NCI-H1417 (cell line): ENCODE results near the gene SYTL1.

Source experiments
- DNase-seq, 3 experiments: peaks; one replicate each; lab custom pipeline; 2025; lab: John Stamatoyannopoulos, UW

SYTL1 gene, protein sequence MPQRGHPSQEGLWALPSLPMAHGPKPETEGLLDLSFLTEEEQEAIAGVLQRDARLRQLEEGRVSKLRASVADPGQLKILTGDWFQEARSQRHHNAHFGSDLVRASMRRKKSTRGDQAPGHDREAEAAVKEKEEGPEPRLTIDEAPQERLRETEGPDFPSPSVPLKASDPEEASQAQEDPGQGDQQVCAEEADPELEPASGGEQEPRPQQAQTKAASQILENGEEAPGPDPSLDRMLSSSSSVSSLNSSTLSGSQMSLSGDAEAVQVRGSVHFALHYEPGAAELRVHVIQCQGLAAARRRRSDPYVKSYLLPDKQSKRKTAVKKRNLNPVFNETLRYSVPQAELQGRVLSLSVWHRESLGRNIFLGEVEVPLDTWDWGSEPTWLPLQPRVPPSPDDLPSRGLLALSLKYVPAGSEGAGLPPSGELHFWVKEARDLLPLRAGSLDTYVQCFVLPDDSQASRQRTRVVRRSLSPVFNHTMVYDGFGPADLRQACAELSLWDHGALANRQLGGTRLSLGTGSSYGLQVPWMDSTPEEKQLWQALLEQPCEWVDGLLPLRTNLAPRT

DNA sequence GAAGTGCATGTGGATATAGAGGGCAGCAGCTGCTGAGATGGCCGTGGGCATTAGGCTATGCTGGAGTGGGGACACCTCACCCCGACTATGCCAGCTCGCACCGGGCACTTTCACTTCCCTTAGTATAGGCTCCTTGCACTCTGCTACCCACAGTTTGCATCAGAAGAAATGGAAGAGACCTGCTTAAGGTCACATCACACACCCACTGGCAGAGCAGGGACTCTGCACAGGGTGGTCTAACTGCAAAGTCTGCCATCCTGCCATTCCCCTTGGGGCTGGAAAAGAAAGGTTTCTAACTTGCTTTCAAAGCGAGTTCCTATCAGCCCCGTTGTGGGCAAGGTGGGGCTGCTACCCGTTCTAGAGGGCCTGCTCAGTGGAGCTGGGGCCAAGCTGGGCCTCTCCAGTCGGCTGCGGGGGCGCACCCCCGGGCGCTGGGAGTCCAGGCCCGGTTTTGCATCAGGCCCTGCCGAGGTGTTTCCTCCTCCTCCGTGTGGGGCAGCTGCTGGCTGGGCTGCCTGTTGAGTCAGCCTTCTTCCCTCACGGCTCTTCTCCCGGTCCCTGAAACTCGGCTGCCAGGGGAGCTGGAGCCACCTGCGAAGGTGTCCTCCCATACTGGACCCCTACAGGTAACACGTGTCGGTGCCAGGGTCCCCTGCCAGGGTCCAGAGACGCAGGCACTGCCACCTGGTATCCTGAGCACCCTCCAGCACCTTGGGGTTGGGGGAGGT lies at the start of gene SYTL1:
Gene SYTL1, plus strand, starts transcription at position 498 of the 728 bp plus-strand sequence. CDS start 3,313 bp downstream, outside the sequence.
- DNase-seq, result peak; percentile 75 to 78 (median 78)

DNA sequence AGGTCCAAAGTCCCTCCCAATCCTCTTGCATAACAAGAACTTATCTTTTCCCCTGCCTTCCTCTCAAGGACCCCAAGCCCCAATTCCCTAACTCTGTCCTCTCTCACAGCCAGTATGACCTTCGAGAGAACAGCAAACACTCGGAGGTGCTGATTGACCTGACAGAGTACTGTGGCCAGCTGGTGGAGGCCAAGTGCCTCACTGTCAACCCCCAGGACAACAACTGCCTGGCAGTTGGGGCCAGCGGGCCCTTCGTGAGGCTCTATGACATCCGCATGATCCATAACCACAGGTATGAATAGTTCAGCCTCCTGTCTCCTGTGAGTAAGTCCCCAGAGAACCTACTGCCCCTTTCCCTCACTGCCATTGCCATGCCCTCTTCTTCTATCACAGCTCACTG lies 49.7 kb upstream of the SYTL1 start:
- no peak for DNase-seq

DNA sequence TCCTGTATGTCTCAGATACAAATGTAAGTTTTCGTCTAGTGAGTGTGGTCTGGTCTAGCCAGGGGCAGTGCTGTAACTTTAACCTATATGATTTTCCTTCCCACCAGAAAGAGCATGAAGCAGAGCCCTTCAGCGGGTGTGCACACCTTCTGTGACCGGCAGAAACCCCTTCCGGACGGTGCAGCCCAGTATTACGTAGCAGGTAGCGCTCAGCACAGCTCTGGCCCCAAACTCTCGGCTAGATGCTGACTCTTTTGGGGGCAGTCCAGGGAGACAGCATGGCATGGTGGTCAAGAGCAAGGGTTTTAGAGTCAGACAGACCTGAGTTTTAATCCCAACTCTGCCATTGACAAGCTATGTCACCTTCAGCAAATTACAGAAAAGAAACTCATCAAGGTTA lies 47.9 kb upstream of the SYTL1 start:
- DNase-seq, result no peak

DNA sequence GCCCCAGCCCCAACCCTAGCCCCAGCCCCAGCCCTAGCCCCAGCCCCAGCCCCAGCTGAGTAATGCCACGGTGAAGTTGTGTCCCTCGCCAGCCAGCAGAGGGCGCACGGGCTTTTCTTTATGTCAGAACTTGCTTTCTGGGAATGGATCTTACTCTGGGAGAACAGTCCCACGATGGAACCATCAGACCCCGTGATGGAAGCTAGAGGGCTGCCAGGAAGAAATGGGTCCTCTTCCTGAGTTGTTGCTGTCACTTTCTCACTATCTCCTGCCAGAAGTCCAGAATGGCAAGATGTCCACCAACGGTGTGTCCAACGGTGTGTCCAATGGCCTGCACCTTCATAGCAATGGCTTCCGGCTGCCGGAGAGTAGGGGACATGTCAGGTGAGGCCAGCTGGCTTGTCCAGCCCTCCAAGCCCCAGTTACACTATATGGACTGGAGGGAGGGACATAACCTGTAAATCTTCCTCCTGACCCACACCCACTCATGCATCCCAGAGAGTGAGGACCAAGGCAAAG lies 45.0 kb upstream of the SYTL1 start:
- peak; percentile 46 to 76 (median 62) for DNase-seq

DNA sequence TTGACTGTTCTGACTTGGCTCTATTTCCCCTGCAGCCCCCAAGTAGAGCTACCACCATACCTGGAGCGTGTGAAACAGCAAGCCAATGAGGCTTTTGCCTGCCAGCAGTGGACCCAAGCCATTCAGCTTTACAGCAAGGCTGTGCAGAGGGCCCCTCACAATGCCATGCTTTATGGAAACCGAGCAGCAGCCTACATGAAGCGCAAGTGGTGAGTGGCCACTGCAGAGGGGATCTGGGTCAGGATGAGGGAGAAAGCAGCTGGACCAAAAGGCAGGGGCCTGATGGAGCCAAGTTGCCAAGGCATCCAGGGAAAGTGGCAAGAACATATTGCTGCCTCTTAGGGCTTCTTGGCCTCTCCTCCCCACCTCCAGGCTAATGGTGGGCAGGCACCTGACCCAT lies 43.9 kb upstream of the SYTL1 start:
- no peak for DNase-seq

DNA sequence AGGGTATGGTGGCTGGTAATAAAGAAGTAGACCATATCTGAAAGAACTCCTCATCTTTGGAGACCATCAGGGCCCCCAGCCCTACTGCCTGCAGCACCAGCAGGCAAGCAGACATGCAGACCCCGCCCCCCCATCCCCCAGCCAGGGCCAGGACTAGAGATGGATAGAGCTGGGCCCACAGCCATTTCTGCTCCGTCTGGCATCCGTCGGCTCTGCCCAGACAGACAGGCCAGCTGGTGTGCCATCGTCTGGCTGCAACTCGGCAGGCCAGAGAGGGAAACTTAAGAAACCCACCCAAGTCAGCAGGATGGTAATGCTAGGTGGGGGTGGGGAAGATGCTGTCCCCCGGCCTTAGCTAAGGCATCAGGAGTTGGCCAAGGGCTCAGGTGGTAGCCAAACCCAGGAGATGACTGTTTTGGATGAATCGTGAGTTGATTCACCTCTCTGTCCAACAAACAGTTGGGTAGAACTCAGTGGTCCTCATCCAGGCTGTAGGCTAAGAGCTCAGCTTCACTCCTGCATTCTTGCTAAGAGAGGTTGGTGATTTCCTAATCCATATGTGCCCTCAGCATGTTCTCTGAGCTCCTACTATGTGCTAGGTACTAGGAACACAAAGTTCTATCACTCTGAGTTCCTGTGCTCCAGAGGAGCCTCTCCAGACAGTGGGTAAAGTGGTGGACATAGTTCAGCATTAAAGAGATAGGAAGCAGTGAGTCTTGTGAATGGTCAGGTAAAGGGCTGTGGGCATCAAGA lies 43.0 kb upstream of the SYTL1 start:
- DNase-seq, result no peak

DNA sequence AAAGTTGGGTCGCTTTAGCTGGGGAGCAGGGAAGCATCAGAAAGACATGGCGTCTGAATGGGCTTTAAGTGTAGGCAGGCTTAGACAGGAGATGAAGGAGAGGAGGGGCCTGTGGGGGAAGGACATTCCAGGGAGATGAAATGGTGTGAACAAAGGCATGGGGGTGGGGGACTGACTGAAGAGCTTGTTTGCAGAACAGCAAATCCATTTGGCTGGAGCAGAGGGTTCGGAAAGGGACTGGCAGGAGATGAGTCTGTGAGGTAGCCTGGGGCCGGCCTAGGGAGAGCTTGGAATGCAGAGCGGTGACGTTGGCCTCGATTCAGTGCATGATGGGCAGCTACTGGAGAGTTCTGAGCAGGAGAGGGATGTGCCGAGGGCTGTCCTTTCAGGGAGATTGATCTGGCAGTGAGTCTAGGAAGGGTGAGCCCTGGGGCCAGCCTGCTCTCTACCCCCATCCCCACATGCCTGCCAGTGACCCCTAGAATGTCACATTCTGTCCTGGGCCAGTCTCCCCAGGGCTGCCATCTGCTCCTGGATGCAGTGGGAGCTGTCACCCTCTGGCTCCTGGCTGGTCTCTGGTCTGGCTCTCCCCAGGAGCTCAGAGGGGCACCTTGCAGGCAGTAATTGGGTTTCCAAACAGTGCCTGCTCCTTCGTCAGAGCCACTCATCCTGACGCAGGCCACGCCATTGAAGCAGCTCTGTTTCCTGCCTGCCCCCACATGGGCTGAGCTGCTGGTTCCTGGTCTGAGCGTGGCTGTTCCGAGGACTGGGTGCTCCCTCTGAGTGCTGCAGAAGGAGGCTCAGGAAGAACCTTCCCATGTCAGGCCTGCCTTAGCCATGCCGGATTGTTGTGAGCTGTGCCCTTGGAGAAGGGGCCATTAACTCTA lies 42.2 kb upstream of the SYTL1 start:
- peak; percentile 11 to 40 (median 16) for DNase-seq

DNA sequence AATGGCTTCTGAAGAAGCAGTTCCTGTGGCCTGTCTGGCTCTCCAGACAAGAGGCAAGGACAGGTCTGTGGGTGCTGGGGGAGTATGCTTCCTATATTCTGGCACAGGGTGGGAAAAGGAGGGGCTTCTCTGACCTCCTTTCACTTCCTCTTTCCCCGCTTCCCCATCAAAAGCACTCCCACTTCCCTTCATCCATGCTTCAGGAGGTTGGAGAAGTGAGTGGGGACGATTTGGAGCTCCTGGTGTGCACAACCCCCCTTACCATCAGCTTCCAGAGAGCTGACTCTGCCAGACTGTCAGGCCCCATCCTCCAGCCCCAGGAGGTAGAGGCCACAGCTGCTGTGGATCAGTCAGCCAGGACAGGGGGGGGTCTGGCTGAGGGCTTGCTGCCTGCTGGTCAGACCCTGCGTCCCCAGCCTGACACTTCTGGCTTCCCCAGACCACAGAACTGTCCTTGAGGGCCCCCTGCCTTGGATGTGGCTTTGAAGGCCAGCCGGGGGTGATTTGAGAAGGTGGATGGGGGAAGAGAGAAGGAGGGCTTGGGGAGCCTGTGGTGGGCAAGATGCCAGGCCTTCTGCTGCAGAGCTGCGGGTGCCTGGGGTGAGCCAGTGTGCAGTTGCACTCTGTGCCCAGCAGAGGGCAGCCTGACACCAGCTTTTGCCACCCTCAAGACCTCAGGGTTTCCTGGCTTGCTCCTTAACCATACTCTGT lies 41.3 kb upstream of the SYTL1 start:
- peak; percentile 82 to 94 (median 87) for DNase-seq

DNA sequence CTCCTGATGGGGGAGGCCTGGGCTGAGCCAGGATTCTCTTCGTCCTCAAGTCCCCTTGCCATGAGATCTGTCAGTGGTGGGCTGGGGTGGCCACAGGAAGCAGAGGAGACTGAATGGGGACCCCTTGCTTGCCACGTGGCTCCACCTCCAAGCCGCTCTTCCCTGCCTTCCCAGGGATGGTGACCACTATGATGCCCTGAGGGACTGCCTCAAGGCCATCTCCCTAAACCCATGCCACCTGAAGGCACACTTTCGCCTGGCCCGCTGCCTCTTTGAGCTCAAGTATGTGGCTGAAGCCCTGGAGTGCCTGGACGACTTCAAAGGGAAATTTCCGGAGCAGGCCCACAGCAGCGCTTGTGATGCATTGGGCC lies 40.8 kb upstream of the SYTL1 start:
- DNase-seq, result peak in 1 of 3 experiments; percentile 79

DNA sequence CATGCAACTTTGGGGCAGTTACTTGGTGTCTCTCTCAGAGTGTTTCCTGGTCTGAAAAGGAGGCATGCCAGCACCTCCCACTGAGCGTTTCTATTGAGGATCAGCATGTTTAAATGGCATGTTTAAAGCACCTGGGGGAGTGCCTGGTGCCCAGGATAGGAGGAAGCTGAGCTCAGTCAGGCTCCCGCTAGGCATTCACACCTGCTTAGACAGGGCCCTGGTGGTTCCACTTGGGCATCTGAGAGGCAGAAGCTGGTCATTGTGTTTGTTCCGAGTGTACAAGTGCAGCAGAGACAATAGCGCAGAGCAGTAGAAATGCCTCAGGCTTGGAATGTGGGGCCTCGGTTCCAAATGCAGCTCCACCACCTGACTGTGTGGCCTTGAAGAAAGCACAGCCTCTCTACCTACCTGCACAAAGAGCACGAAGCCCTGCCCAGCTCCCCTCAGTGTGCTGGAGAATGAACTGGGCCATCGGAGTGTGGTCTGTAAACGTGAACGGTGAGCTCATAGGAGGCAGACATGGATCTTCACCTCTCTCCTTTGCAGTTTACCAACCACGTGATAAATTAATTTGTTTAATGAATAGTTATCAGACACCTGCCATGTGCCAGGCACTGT lies 40.1 kb upstream of the SYTL1 start:
- peak; percentile 69 to 88 (median 79) for DNase-seq

DNA sequence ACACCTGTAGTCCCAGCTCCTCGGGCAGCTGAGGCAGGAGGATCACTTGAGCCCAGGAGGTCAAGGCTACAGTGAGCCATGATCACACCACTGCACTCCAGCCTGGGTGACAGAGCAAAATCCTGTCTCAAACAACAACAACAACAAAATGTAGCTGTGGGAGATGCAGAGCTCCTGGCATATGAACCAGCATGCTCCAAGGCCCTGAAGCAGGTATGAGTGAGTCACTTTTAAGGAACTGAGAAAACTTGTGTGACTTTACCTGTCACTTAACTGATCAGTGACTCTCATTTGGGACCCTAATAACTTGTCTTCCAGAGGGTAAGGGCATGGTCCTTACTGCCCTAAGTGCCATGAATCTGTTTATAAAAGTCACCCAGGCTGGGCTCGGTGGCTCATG lies 39.2 kb upstream of the SYTL1 start:
- DNase-seq, result no peak

DNA sequence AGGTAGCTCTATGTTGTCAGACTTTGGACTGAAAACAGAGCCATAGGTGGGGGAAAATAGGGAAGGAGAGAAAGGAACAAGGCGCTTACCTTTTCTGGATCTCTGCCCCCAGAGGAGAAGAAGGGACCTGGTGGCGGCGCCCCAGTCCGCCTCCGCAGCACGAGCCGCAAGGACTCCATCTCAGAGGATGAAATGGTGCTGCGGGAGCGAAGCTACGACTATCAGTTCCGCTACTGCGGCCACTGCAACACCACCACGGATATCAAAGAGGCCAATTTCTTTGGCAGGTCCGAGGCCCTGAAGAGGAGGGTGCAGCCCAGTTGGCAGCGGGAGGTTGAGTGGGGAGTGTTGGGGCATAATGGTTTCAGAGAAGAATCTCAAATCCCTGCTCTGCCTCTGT lies 38.3 kb upstream of the SYTL1 start:
- no peak for DNase-seq

DNA sequence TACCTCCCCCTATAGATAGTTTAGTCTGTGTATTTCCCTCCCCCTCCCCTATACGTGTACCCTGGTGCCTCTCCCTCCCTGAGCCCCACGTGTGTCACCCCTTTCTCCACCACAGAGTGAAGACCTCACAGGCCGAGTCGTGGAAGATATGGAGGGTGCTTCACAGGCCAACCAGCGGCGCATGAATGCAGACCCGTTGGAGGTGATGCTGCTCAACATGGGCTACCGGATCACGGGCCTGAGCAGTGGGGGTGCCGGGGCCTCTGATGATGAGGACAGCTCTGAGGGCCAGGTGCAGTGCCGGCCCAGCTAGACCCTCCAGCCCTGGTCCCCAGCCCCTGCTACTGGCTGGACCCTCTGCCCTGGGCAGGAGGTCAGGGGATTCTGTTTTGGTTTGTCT lies 35.8 kb upstream of the SYTL1 start:
- DNase-seq, result no peak

DNA sequence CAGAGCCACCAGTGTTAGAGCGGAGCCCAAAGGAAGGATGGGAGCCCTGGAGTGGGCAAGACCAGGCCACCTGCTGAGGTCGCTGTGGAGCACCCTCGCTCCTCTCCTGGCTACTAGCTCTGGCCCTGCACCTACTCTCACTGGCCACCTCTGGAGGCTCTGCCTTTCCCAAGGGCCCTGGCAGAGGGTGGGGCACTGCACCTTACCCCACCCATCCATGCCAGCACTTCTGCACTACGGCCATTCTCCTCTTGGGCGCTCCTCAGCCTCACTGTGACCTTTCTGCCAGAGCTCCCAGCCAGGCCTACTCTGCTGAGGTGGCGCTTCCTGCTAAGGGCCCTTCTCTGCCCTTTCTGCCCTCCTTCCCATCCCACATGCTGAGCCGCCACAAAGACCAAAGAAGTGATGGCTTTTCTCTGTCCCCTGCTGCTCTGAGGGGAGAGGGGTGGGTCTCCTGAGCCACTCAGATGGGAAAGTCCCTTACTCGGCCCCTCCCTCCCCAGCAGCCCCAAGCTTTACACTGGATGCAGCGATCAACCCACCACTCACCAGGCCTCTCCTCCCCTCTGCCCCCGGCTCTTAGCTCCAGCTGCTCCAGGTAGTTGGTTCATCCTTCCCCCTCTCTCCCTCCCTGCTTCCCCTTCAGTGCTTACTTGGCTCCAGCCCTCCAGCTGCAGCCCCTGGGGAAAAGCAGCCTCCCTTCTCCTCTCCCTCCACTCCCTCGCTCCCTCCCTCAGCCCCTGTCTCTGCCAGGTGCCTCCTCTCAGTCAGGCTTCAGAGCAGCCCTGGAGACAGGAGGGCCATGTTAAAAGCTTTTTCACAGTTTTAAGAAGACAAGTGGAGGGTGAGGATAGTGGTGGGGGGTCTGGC lies 34.7 kb upstream of the SYTL1 start:
- DNase-seq, result peak; percentile 74 to 94 (median 90)

DNA sequence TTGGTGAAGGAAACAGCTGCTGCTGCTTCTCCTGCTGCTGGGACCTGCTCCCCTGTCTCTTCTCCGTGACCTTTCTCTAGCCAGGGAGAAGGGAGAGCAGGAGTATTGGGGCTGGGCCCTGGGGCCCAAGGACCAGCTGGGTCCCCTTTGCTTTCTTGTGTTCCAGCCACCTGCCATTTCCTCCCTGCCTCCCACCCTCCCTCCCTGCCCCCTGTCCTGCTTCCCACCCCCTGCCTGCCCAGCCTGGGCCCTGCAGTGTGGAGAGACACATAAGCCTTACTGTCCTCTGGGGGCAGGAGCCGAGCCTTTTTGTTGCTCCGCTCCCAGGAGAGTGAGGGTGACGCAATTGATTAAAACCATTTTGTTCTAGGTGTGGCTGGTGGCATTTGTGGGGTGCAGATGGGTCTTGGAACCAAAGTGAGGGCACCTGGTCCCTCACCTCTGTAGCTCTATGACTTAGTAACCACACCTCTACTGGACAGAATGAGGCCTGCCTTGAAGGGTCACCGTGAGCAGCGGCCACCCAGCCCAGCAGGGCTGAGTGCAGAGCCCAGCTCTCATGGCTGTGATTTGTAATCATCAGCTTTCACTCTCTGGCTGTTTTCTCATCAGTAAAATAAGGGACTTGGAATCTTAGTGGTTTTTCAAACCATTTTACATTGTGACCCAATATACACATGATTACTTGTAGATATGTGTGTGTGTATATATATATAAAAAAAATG lies 33.8 kb upstream of the SYTL1 start:
- peak; percentile 49 to 80 (median 76) for DNase-seq

DNA sequence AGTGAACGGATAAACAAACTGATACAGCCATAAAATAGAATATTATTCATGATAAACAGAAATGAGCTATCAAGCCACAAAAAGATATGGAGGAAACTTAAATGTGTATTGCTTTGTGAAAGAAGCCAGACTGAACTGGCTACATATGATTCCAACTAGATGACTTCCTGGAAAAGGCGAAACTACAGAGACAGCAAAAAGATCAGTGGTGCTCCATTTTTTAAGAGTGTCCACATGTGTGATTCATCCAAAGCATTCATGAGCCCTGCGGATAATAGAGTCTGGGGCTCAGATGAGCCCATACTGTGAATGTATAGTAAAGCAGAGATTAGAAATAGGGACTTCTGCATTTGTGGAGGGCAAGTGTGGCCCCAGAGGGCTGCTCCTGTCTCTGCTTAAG lies 27.7 kb upstream of the SYTL1 start:
- DNase-seq, result no peak

DNA sequence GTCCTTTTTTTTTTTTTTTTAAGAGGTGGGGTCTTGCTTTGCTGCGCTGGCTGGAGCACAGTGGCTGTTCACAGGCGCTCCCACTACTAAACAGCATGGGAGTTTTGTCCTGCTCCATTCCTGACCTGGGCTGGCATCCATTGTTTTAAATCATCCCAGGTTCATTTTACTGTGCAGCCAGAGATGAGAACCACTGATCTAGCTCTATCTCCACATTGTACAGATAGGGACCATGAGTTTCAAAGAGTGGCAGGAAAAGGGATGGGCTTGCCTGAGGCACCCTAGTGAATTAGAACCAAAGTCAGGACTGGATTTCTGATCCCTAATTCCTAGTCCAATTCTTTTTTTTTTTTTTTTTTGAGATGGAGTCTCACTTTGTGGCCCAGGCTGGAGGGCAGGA lies 27.1 kb upstream of the SYTL1 start:
- no peak for DNase-seq

DNA sequence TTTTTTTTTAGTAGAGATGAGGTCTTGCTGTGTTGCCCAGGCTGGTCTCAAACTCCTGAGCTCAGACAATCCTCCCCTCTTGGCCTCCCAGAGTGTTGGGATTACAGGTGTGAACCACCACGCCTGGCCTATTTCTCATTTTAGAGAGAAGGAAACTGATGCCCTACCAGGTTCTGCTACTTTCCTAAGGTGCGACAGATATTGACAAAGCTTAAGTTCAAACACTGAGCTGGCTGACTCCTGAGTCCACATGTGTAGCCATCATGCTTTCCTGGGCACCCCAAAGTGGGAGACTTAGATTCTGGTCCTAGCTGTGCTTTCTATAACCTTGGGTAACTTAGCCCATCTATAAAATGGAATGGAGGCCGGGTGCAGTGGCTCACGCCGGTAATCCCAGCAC lies 25.0 kb upstream of the SYTL1 start:
- no peak for DNase-seq
